Measurements from ENCODE around the gene ACSM6.
"Not testable (repeated sequence)": the region's sequence is repeated elsewhere in the genome, so short reads cannot be mapped to it uniquely, and the experiment has no call there.

ACSM6 gene

GRCh38 chr10:95193944-95194343, at the start of gene ACSM6:
TSS of gene ACSM6 (plus strand) at chr10:95194238. CDS start at chr10:95194486, 248 bp downstream.
- DNase-seq (ENCODE audit: low read depth) = no peak

- DNase-seq (ENCODE audit: low read depth) = no peak
These were observed 25.3 kb upstream of the ACSM6 start for GRCh38 chr10:95168694-95169093.

- DNase-seq (ENCODE audit: low read depth) = no peak
These were observed 24.5 kb upstream of the ACSM6 start for GRCh38 chr10:95169522-95169921.

- no peak for DNase-seq (ENCODE audit: low read depth)
These were observed 23.2 kb upstream of the ACSM6 start for GRCh38 chr10:95170790-95171189.

GRCh38 chr10:95171336-95171735, 22.7 kb upstream of the ACSM6 start:
- DNase-seq (ENCODE audit: low read depth) = no peak

GRCh38 chr10:95172851-95173250, 21.2 kb upstream of the ACSM6 start:
- DNase-seq (ENCODE audit: low read depth) = no peak

- no peak for DNase-seq (ENCODE audit: low read depth)
These were observed 17.9 kb upstream of the ACSM6 start for GRCh38 chr10:95176101-95176500.

GRCh38 chr10:95177429-95177828, 16.6 kb upstream of the ACSM6 start:
- DNase-seq (ENCODE audit: low read depth) = no peak

- no peak for DNase-seq (ENCODE audit: low read depth)
These were observed 15.8 kb upstream of the ACSM6 start for GRCh38 chr10:95178266-95178665.

- DNase-seq (ENCODE audit: low read depth) = no peak
These were observed 15.2 kb upstream of the ACSM6 start for GRCh38 chr10:95178797-95179196.

GRCh38 chr10:95181726-95182125, 12.3 kb upstream of the ACSM6 start:
- DNase-seq (ENCODE audit: low read depth) = no peak

GRCh38 chr10:95183271-95184230, 10.5 kb upstream of the ACSM6 start:
- no peak for DNase-seq (ENCODE audit: low read depth)

GRCh38 chr10:95187617-95188016, 6.4 kb upstream of the ACSM6 start:
- DNase-seq (ENCODE audit: low read depth) = no peak

- DNase-seq (ENCODE audit: low read depth) = no peak
These were observed 5.4 kb upstream of the ACSM6 start for GRCh38 chr10:95188593-95188992.

- no peak for DNase-seq (ENCODE audit: low read depth)
These were observed 2.0 kb downstream of the ACSM6 start for GRCh38 chr10:95196046-95196445.

- no peak for DNase-seq (ENCODE audit: low read depth)
These were observed 7.7 kb downstream of the ACSM6 start for GRCh38 chr10:95201736-95202135.

GRCh38 chr10:95202865-95203264, 8.8 kb downstream of the ACSM6 start:
- DNase-seq (ENCODE audit: low read depth) = not testable (repeated sequence)

- DNase-seq (ENCODE audit: low read depth) = no peak
These were observed 14.8 kb downstream of the ACSM6 start for GRCh38 chr10:95208702-95209391.

- no peak for DNase-seq (ENCODE audit: low read depth)
These were observed 15.6 kb downstream of the ACSM6 start for GRCh38 chr10:95209509-95210127.

- DNase-seq (ENCODE audit: low read depth) = no peak
These were observed 17.7 kb downstream of the ACSM6 start for GRCh38 chr10:95211606-95212279.

- DNase-seq (ENCODE audit: low read depth) = no peak
These were observed 20.3 kb downstream of the ACSM6 start for GRCh38 chr10:95214369-95214768.

- DNase-seq (ENCODE audit: low read depth) = no peak
These were observed 20.8 kb downstream of the ACSM6 start for GRCh38 chr10:95214793-95215192.
